GM20000 (cell line): Measurements from ENCODE around the gene XCL2.
"Not testable (repeated sequence)": the region's sequence is repeated elsewhere in the genome, so short reads cannot be mapped to it uniquely, and the experiment has no call there.

Experiments used
- DNase-seq: peaks from one replicate; pipeline ENCODE4 v3.0.0; 2012; ENCODE audit warnings: low spot score
- CTCF ChIP-seq: IDR thresholded peaks from 2 replicates; pipeline ENCODE4 v1.5.1; 2012; ENCODE audit warnings: mild to moderate bottlenecking, control low read depth; ENCODE audit errors: extremely low read depth, missing control alignments

XCL2 gene

GRCh38 chr1:168555508-168556046 is 11.8 kb upstream of the XCL2 start:
- DNase-seq: no peak
- TF ChIP-seq CTCF: no peak

- TF ChIP-seq CTCF: no peak
- DNase-seq: no peak
Observed at GRCh38 chr1:168554603-168555483, 11.0 kb upstream of the XCL2 start.

GRCh38 chr1:168553680-168554553 is 10.1 kb upstream of the XCL2 start:
- no peak for DNase-seq
- TF ChIP-seq CTCF: no peak

GRCh38 chr1:168552961-168553360 is 9.2 kb upstream of the XCL2 start:
- no peak for TF ChIP-seq CTCF
- DNase-seq: no peak

GRCh38 chr1:168551688-168552087 is 7.9 kb upstream of the XCL2 start:
- no peak for TF ChIP-seq CTCF
- DNase-seq: no peak

GRCh38 chr1:168550971-168551370 is 7.2 kb upstream of the XCL2 start:
- DNase-seq: no peak
- no peak for TF ChIP-seq CTCF

GRCh38 chr1:168546553-168546895 is 2.7 kb upstream of the XCL2 start:
- DNase-seq: not testable (repeated sequence)
